RWPE2 (cell line): Measurements from ENCODE around the gene TIGD3.

Source experiments
- ATAC-seq: fragments of 200-7000 bp; cut with Tn5 transposase; 3 replicates; pipeline ENCODE4 v1.9.1; 2021; ENCODE audit warnings: low read depth
- DNase-seq: peaks from one replicate; pipeline ENCODE4 v3.0.0-alpha.2; 2020; ENCODE audit warnings: low spot score
- H3K27ac ChIP-seq: fragments of 450-650 bp; 2 replicates; pipeline ENCODE4 v1.5.1; 2017; ENCODE audit warnings: mild to moderate bottlenecking; ENCODE audit not compliant: poor library complexity, severe bottlenecking
- H3K27me3 ChIP-seq: fragments of 250-450 bp; sonication (Bioruptor Pico); 2 replicates; pipeline ENCODE4 v1.5.1; 2021; ENCODE audit warnings: mild to moderate bottlenecking, moderate library complexity; ENCODE audit not compliant: insufficient read depth, poor library complexity, severe bottlenecking
- H3K36me3 ChIP-seq: fragments of 250-450 bp; sonication (Bioruptor Pico); 2 replicates; pipeline ENCODE4 v1.5.1; 2020; ENCODE audit warnings: low read depth, mild to moderate bottlenecking, moderate library complexity
- H3K4me1 ChIP-seq: fragments of 250-450 bp; sonication (Bioruptor Pico); 2 replicates; pipeline ENCODE4 v1.5.1; 2021; ENCODE audit warnings: mild to moderate bottlenecking, moderate library complexity; ENCODE audit not compliant: insufficient read depth, poor library complexity, severe bottlenecking
- H3K4me3 ChIP-seq: fragments of 250-450 bp; sonication (Bioruptor Pico); 2 replicates; pipeline ENCODE4 v1.5.1; 2021; ENCODE audit warnings: mild to moderate bottlenecking, moderate library complexity; ENCODE audit not compliant: severe bottlenecking
- H3K9me3 ChIP-seq: fragments of 250-450 bp; sonication (Bioruptor Pico); 2 replicates; pipeline ENCODE4 v1.5.1; 2021; ENCODE audit warnings: mild to moderate bottlenecking, moderate library complexity; ENCODE audit not compliant: severe bottlenecking
- CTCF ChIP-seq: fragments of 450-650 bp; IDR thresholded peaks from one replicate; pipeline ENCODE4 v1.5.1; 2017; ENCODE audit warnings: mild to moderate bottlenecking, moderate library complexity; ENCODE audit not compliant: poor library complexity, severe bottlenecking

TIGD3 gene

GRCh38 chr11:65377036-65377435 is 22.5 kb downstream of the TIGD3 start:
- no peaks in the 10 kb centered on the region for H3K36me3 ChIP-seq
- no peaks in the 10 kb centered on the region for H3K27me3 ChIP-seq
- H3K4me1 ChIP-seq: peaks cover 8% of the 10 kb centered on the region
- H3K9me3 ChIP-seq: no peaks in the 10 kb centered on the region
- H3K4me3 ChIP-seq: no peak overlapping the region
- TF ChIP-seq CTCF: no peak
- ATAC-seq (no peak), DNase-seq (no peak)
- no peak overlapping the region for H3K27ac ChIP-seq

GRCh38 chr11:65377777-65378176 is 23.2 kb downstream of the TIGD3 start:
- H3K4me3 ChIP-seq: no peak overlapping the region
- no peaks in the 10 kb centered on the region for H3K9me3 ChIP-seq
- DNase-seq: no peak
- no peak overlapping the region for H3K27ac ChIP-seq
- no peaks in the 10 kb centered on the region for H3K36me3 ChIP-seq
- no peak for ATAC-seq
- H3K4me1 ChIP-seq: peaks cover 8% of the 10 kb centered on the region
- no peaks in the 10 kb centered on the region for H3K27me3 ChIP-seq
- no peak for TF ChIP-seq CTCF

GRCh38 chr11:65378208-65378927 is 23.8 kb downstream of the TIGD3 start:
- no peak overlapping the region for H3K27ac ChIP-seq
- DNase-seq (no peak), ATAC-seq (no peak)
- no peaks in the 10 kb centered on the region for H3K36me3 ChIP-seq
- no peak overlapping the region for H3K4me3 ChIP-seq
- H3K27me3 ChIP-seq: no peaks in the 10 kb centered on the region
- H3K9me3 ChIP-seq: no peaks in the 10 kb centered on the region
- peak; percentile 26 for TF ChIP-seq CTCF
- peaks cover 13% of the 10 kb centered on the region for H3K4me1 ChIP-seq

GRCh38 chr11:65378928-65379638 is 24.5 kb downstream of the TIGD3 start:
- Histone ChIP-seq H3K9me3 (no peaks in the 10 kb centered on the region), H3K4me3 (no peak overlapping the region), H3K36me3 (no peaks in the 10 kb centered on the region), H3K4me1 (peaks cover 13% of the 10 kb centered on the region), H3K27me3 (no peaks in the 10 kb centered on the region), H3K27ac (no peak overlapping the region)
- DNase-seq (no peak), ATAC-seq (no peak)
- no peak for TF ChIP-seq CTCF
